Glutamatergic neuron (in vitro differentiated cells): ENCODE results near the gene TRIM28. TPM values are rescaled to one million over a fixed set of nuclear protein-coding genes. Genes with fewer than 3 reads are reported as not detected.

Experiments used
- DNase-seq: peaks from one replicate; pipeline ENCODE4 v3.0.0; 2022
- H3K27ac Mint-ChIP-seq: one replicate; pipeline ENCODE4 v1.8.0; 2020; ENCODE audit warnings: mild to moderate bottlenecking, mixed read lengths, inconsistent platforms; ENCODE audit not compliant: unreplicated experiment
- H3K27me3 Mint-ChIP-seq: one replicate; pipeline ENCODE4 v1.8.0; 2020; ENCODE audit warnings: mild to moderate bottlenecking, moderate library complexity, mixed read lengths, inconsistent platforms; ENCODE audit not compliant: unreplicated experiment
- H3K36me3 Mint-ChIP-seq: one replicate; pipeline ENCODE4 v1.8.0; 2020; ENCODE audit warnings: mild to moderate bottlenecking, mixed read lengths, inconsistent platforms; ENCODE audit not compliant: unreplicated experiment
- H3K4me1 Mint-ChIP-seq: one replicate; pipeline ENCODE4 v1.8.0; 2020; ENCODE audit warnings: mild to moderate bottlenecking, low read depth, mixed read lengths, inconsistent platforms; ENCODE audit not compliant: unreplicated experiment
- H3K4me3 Mint-ChIP-seq: one replicate; pipeline ENCODE4 v1.8.0; 2020; ENCODE audit warnings: mild to moderate bottlenecking, mixed read lengths, inconsistent platforms; ENCODE audit not compliant: unreplicated experiment
- H3K9me3 Mint-ChIP-seq: one replicate; pipeline ENCODE4 v1.8.0; 2020; ENCODE audit warnings: mild to moderate bottlenecking, moderate library complexity, mixed read lengths, inconsistent platforms; ENCODE audit not compliant: unreplicated experiment
- total RNA-seq: library from RNA; stranded (reverse); fragmentation: NEBNext Ultra II Directional; extraction: Animal tissue kit (Norgen Biotek cat#: 25700); gene quantifications from one replicate; pipeline ENCODE4 v1.2.1, GENCODE V29; 2021; ENCODE audit not compliant: unreplicated experiment
- TF ChIP-seq, protein P1 (sequence below): fragments of 200-600 bp; sonication (generic); IDR thresholded peaks from one replicate; pipeline ENCODE4 v1.5.0; 2021; ENCODE audit not compliant: partially characterized antibody, unreplicated experiment

Gene TRIM28
- total RNA-seq, 1 donor from 2014 or later, result 361 TPM

DNA sequence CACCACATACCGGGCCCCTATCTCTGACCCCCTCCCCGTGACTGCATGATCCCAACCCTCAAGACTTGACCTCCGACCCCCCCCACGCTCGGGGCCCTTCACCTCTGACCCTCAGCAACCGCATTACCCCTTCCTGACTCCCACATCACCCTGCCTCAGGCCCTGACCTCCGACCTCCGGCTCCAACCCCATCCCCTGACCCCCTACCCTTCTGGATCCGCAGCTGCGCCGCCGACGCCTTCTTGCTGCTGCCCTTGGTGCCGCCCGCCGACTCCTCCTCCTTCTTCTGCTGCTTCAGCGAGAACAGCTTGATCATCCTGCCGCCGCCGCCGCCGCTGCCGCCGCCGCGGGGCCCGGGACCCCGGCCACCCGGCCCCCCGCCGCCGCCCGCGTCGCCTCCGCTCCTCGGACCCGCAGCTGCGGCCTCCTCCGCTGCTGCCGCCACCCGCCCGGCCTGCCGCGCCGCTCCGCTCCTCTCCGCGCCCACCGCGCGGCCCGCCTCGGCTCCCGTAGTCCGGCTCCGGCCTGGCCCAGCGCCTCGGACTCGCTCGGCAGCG, 14.3 kb downstream of the TRIM28 start, which contains the start of gene UBE2M:
TSS of gene UBE2M (minus strand) at position 546 of the 557 bp plus-strand sequence. CDS start at position 316, 230 bp downstream.
- peaks cover 15% of the 10 kb centered on the region for H3K27me3 Mint-ChIP-seq
- H3K9me3 Mint-ChIP-seq, result peaks cover 25% of the 10 kb centered on the region
- TF ChIP-seq, protein P1, sequence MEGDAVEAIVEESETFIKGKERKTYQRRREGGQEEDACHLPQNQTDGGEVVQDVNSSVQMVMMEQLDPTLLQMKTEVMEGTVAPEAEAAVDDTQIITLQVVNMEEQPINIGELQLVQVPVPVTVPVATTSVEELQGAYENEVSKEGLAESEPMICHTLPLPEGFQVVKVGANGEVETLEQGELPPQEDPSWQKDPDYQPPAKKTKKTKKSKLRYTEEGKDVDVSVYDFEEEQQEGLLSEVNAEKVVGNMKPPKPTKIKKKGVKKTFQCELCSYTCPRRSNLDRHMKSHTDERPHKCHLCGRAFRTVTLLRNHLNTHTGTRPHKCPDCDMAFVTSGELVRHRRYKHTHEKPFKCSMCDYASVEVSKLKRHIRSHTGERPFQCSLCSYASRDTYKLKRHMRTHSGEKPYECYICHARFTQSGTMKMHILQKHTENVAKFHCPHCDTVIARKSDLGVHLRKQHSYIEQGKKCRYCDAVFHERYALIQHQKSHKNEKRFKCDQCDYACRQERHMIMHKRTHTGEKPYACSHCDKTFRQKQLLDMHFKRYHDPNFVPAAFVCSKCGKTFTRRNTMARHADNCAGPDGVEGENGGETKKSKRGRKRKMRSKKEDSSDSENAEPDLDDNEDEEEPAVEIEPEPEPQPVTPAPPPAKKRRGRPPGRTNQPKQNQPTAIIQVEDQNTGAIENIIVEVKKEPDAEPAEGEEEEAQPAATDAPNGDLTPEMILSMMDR, result no peak
- H3K36me3 Mint-ChIP-seq, result no peaks in the 10 kb centered on the region
- DNase-seq, result peak; percentile 91
- H3K4me3 Mint-ChIP-seq, result peak within 1 kb of the TSS; percentile 96
- peak within 1 kb of the TSS; percentile 93 for H3K27ac Mint-ChIP-seq
- H3K4me1 Mint-ChIP-seq, result peaks cover 19% of the 10 kb centered on the region

GRCh38 chr19:58558623-58559274, 14.9 kb downstream of the TRIM28 start:
- H3K9me3 Mint-ChIP-seq, result peaks cover 22% of the 10 kb centered on the region
- peaks cover 21% of the 10 kb centered on the region for H3K4me1 Mint-ChIP-seq
- TF ChIP-seq, protein P1, result no peak
- peak; percentile 100 for DNase-seq
- H3K27ac Mint-ChIP-seq, result peak overlapping the region; percentile 93
- H3K36me3 Mint-ChIP-seq, result no peaks in the 10 kb centered on the region
- H3K4me3 Mint-ChIP-seq, result peak overlapping the region; percentile 95
- H3K27me3 Mint-ChIP-seq, result peaks cover 17% of the 10 kb centered on the region

GRCh38 chr19:58559275-58560006, 15.6 kb downstream of the TRIM28 start:
- DNase-seq, result peak; percentile 90
- peaks cover 14% of the 10 kb centered on the region for H3K27me3 Mint-ChIP-seq

GRCh38 chr19:58560007-58560887, 16.4 kb downstream of the TRIM28 start:
- TF ChIP-seq, protein P1, result no peak
- Mint-ChIP-seq H3K4me1 (peaks cover 16% of the 10 kb centered on the region), H3K27me3 (peaks cover 10% of the 10 kb centered on the region), H3K4me3 (peak overlapping the region; percentile 95), H3K36me3 (no peaks in the 10 kb centered on the region), H3K27ac (peak overlapping the region; percentile 93), H3K9me3 (peaks cover 16% of the 10 kb centered on the region)
- no peak for DNase-seq

More at GRCh38 chr19:58559275-58560006, 15.6 kb downstream of the TRIM28 start:
- Mint-ChIP-seq H3K4me3 (peak overlapping the region; percentile 95), H3K9me3 (peaks cover 19% of the 10 kb centered on the region), H3K36me3 (no peaks in the 10 kb centered on the region), H3K27ac (peak overlapping the region; percentile 93), H3K4me1 (peaks cover 18% of the 10 kb centered on the region)
- TF ChIP-seq, protein P1, result no peak
